ENCODE measurements around the gene SIGLEC1. TPM values are rescaled to one million over a fixed set of nuclear protein-coding genes. Genes with fewer than 3 reads are reported as not detected.

Gene SIGLEC1
- total and polyA plus RNA-seq, 10 of the 15 experiments (the other 5 are each of a cell fraction or from before 2014, with no cell fraction given), result 0.05 TPM; not detected in 9

- Histone ChIP-seq H4K20me1 (ENCODE audit: control insufficient read depth, insufficient read depth) (no peaks in the 10 kb centered on the region), H3K9me3 (replicated peaks; ENCODE audit: control insufficient read depth, insufficient read depth, low read length) (no peaks in the 10 kb centered on the region), H3K27me3 (replicated peaks in 1 of 2; ENCODE audit: control insufficient read depth in 2 of 2, insufficient read depth in 2 of 2, low read length in 1 of 2) (peaks cover 1 to 4% of the 10 kb centered on the region in 2 experiments; a peak in 1 of 4 replicates), H3K36me3 (ENCODE audit: control insufficient read depth in 2 of 2, insufficient read depth in 2 of 2, low read length in 1 of 2) (no peaks in the 10 kb centered on the region), H3K27ac (ENCODE audit: control insufficient read depth, insufficient read depth) (no peak overlapping the region), H3K79me2 (ENCODE audit: control insufficient read depth, insufficient read depth, low read length) (no peaks in the 10 kb centered on the region), H3K4me3 (no peak overlapping the region), H2AFZ (ENCODE audit: control insufficient read depth, low read depth, low read length) (no peak overlapping the region), H3K4me1 (ENCODE audit: control insufficient read depth, insufficient read depth, low read length) (no peaks in the 10 kb centered on the region), H3K4me2 (ENCODE audit: control insufficient read depth, insufficient read depth) (no peak overlapping the region), H3K9ac (ENCODE audit: control insufficient read depth, insufficient read depth, low read length) (no peak overlapping the region)
- ChIA-PET CTCF (no interaction called here), SMC1A (ENCODE audit: uncharacterized antibody, unreplicated experiment) (no interaction called here), RAD21 (ENCODE audit: unreplicated experiment) (no interaction called here), POLR2A (no interaction called here)
- intact Hi-C loops (cut with micrococcal nuclease; ENCODE audit: unreplicated experiment) (no loop called here), in situ Hi-C loops (cut with MboI) (no loop called here)
- no peak for ATAC-seq
- no peak for FAIRE-seq
- no TSS peak for BruUV-seq (replicated peaks)
- DNase-seq (ENCODE audit: low read depth, low spot score), result no peak
- TF ChIP-seq TCF12 (IDR thresholded peaks at IDR 0.05; ENCODE audit: low read depth, low read length) (no peak), PKNOX1 (IDR thresholded peaks at IDR 0.05) (no peak), CHD4 (IDR thresholded peaks at IDR 0.05) (no peak)
- 0% methylated on average over 3 of the region's 3 CpGs for WGBS (ENCODE audit: insufficient coverage, insufficient replicate concordance, low lambda C conversion rate, missing lambda C conversion rate)
These were observed 16.5 kb upstream of the SIGLEC1 start for GRCh38 chr20:3728876-3729275.

GRCh38 chr20:3728354-3728753 lies 16.0 kb upstream of the SIGLEC1 start:
- Histone ChIP-seq H3K36me3 (ENCODE audit: control insufficient read depth in 2 of 2, insufficient read depth in 2 of 2, low read length in 1 of 2) (no peaks in the 10 kb centered on the region), H3K27me3 (replicated peaks in 1 of 2; ENCODE audit: control insufficient read depth in 2 of 2, insufficient read depth in 2 of 2, low read length in 1 of 2) (peaks cover 1 to 4% of the 10 kb centered on the region in 2 experiments; a peak in 1 of 4 replicates), H3K4me1 (ENCODE audit: control insufficient read depth, insufficient read depth, low read length) (no peaks in the 10 kb centered on the region), H3K4me2 (ENCODE audit: control insufficient read depth, insufficient read depth) (no peak overlapping the region), H3K9me3 (replicated peaks; ENCODE audit: control insufficient read depth, insufficient read depth, low read length) (no peaks in the 10 kb centered on the region), H3K79me2 (ENCODE audit: control insufficient read depth, insufficient read depth, low read length) (no peaks in the 10 kb centered on the region), H3K27ac (ENCODE audit: control insufficient read depth, insufficient read depth) (no peak overlapping the region), H3K4me3 (no peak overlapping the region), H4K20me1 (ENCODE audit: control insufficient read depth, insufficient read depth) (no peaks in the 10 kb centered on the region), H3K9ac (ENCODE audit: control insufficient read depth, insufficient read depth, low read length) (no peak overlapping the region), H2AFZ (ENCODE audit: control insufficient read depth, low read depth, low read length) (no peak overlapping the region)
- ATAC-seq (no peak), FAIRE-seq (no peak), DNase-seq (ENCODE audit: low read depth, low spot score) (no peak)
- CTCF ChIA-PET, result no interaction called here
- 17% methylated on average over 5 of the region's 5 CpGs for WGBS (ENCODE audit: insufficient coverage, insufficient replicate concordance, low lambda C conversion rate, missing lambda C conversion rate)
- SMC1A ChIA-PET (ENCODE audit: uncharacterized antibody, unreplicated experiment), result no interaction called here
- RAD21 ChIA-PET (ENCODE audit: unreplicated experiment), result no interaction called here
- no peak for TF ChIP-seq STAT1 (conservative IDR thresholded peaks at IDR 0.05)
- TF ChIP-seq TAF1 (IDR thresholded peaks at IDR 0.05; ENCODE audit: borderline replicate concordance, low read depth, low read length), result no peak
- intact Hi-C loops (cut with micrococcal nuclease; ENCODE audit: unreplicated experiment), result no loop called here
- POLR2A ChIA-PET, result no interaction called here
- in situ Hi-C loops (cut with MboI), result no loop called here
- BruUV-seq (replicated peaks), result no TSS peak
